B cell (primary cell): Measurements from ENCODE around the gene FOXD4L4. TPM values are rescaled to one million over a fixed set of nuclear protein-coding genes. Genes with fewer than 3 reads are reported as not detected.

Experiments used
- polyA plus RNA-seq: library from polyadenylated mRNA; depleted of rRNA; stranded (reverse); fragments of >200 nt; gene quantifications from 2 replicates; pipeline ENCODE4 v1.2.3, GENCODE V29; 2012
- total RNA-seq, 2 donors: library from RNA; stranded (reverse); fragments of 120-200 nt in 1 of 2; gene quantifications; 1 replicate in 1 of 2; 2 replicates in 1 of 2; pipeline versions ENCODE4 v1.2.3 to v1.2.4, GENCODE V29; 2013 to 2022

FOXD4L4 gene
- total and polyA plus RNA-seq, 2 donors (not counting 1 experiment from before 2014, with no cell fraction given), result 0.15 to 1.1 TPM

Other genes with a start within 250 kb of the FOXD4L4 start
- gene ZNG1E, start 61.2 kb upstream of the FOXD4L4 start, total RNA-seq, result 83.5 and 84.7 TPM in 2 replicates
- gene ZNG1E, start 61.2 kb upstream of the FOXD4L4 start, polyA plus RNA-seq, result 58.8 and 74.0 TPM in 2 replicates